ENCODE measurements around the gene AATF.

Gene AATF

DNA sequence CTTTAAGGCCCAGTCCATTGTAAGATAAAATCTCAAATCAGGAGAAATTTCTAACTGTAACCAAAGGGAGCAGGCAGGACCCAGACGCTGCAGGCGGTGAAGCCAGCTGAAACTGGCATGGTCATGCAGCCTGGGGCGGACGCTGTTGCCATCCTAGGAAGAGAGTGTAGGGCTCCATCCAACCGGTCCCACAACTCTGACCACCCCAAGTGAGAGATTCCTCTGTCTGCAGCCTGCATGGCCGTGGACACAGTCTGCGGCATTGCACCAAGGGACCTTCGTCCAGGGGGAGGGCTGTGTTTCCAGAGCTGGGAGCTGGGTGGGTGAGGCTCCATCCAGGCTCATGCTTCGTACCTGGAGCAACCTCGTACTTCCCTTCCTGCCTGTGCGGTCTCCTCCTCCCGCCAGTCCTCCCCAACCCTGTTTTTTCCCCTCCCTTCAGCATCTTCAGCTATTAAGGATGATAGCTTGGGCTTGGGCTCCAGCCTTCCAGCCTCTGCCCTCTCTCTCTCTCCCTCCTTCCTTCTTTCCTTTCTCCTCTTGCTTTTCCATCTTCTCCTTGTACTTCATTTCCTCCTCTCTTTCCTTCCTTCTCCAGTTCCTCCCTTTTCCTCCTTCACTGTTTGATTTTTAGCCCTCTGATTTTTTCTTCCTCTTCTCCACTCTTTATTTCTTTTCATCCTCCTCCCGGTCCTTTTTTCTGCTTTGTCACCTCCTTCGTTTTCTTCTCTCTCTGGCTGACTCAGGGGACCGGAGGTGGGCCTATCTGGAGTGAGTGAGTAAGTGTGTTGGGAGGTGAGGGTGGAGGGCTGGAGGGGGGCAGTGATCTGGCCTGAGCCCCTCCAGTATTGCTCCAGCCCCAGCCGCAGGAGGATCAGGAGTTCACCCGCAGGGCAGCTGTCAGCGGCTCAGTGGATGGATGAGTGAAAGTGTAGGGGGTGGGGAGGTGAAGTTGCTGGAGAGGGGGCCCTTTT, 28.4 kb upstream of the AATF start:
- Histone ChIP-seq H3K9ac (ENCODE audit: low read length) (peak overlapping the region; percentile 55), H3K4me3 (ENCODE audit: low read length) (no peak overlapping the region), H3K27me3 (ENCODE audit: insufficient read depth, low read length, poor library complexity) (no peaks in the 10 kb centered on the region), H2BK15ac (replicated peaks; ENCODE audit: low read depth) (no peak overlapping the region), H3K23ac (ENCODE audit: low read length) (no peak overlapping the region), H3K4ac (ENCODE audit: low read depth, low read length) (peak overlapping the region; percentile 83), H3K27ac (ENCODE audit: low read depth, low read length) (peak overlapping the region; percentile 88), H3K36me3 (ENCODE audit: control insufficient read depth, insufficient read depth, low read length) (peaks cover under 1% of the 10 kb centered on the region), H4K8ac (ENCODE audit: low read depth, low read length) (no peak overlapping the region), H2BK120ac (ENCODE audit: low read depth, low read length) (no peak overlapping the region), H3K18ac (ENCODE audit: low read length) (peak overlapping the region; percentile 76), H4K5ac (ENCODE audit: low read length) (no peak overlapping the region), H3K79me2 (ENCODE audit: control insufficient read depth, insufficient read depth, low read length) (peaks cover 1% of the 10 kb centered on the region), H3K79me1 (ENCODE audit: low read length) (peaks cover 2% of the 10 kb centered on the region), H3K4me1 (ENCODE audit: control insufficient read depth, low read depth, low read length) (peaks cover 45% of the 10 kb centered on the region), H3K56ac (ENCODE audit: low read length) (peak overlapping the region; percentile 63), H3K4me2 (ENCODE audit: low read length) (no peak overlapping the region), H2AK5ac (ENCODE audit: low read length) (peak overlapping the region; percentile 57), H2BK5ac (ENCODE audit: low read length) (peak overlapping the region; percentile 43)
- WGBS (ENCODE audit: extremely low coverage, insufficient coverage, low lambda C conversion rate), result no CpG with 5 or more reads among the region's 18 CpGs
- DNase-seq, result peak; percentile 77

GRCh38 chr17:36921095-36921851, 27.5 kb upstream of the AATF start:
- Histone ChIP-seq H3K4me1 (ENCODE audit: control insufficient read depth, low read depth, low read length) (peaks cover 53% of the 10 kb centered on the region), H2BK5ac (ENCODE audit: low read length) (peak overlapping the region; percentile 28), H3K27me3 (ENCODE audit: insufficient read depth, low read length, poor library complexity) (no peaks in the 10 kb centered on the region), H3K4me3 (ENCODE audit: low read length) (no peak overlapping the region), H3K23ac (ENCODE audit: low read length) (no peak overlapping the region), H3K36me3 (ENCODE audit: control insufficient read depth, insufficient read depth, low read length) (peaks cover 2% of the 10 kb centered on the region), H3K4ac (ENCODE audit: low read depth, low read length) (peak overlapping the region; percentile 83), H2BK120ac (ENCODE audit: low read depth, low read length) (no peak overlapping the region), H3K79me2 (ENCODE audit: control insufficient read depth, insufficient read depth, low read length) (peaks cover 3% of the 10 kb centered on the region), H2BK15ac (replicated peaks; ENCODE audit: low read depth) (no peak overlapping the region), H3K4me2 (ENCODE audit: low read length) (no peak overlapping the region), H3K79me1 (ENCODE audit: low read length) (peaks cover 5% of the 10 kb centered on the region), H3K9ac (ENCODE audit: low read length) (peak overlapping the region; percentile 55), H3K56ac (ENCODE audit: low read length) (peak overlapping the region; percentile 74), H3K27ac (ENCODE audit: low read depth, low read length) (peak overlapping the region; percentile 88), H4K8ac (ENCODE audit: low read depth, low read length) (no peak overlapping the region), H4K5ac (ENCODE audit: low read length) (no peak overlapping the region), H3K18ac (ENCODE audit: low read length) (peak overlapping the region; percentile 76), H2AK5ac (ENCODE audit: low read length) (peak overlapping the region; percentile 6)
- no CpG with 5 or more reads among the region's 7 CpGs for WGBS (ENCODE audit: extremely low coverage, insufficient coverage, low lambda C conversion rate)
- DNase-seq, result peak; percentile 92

GRCh38 chr17:36922175-36922574, 26.6 kb upstream of the AATF start:
- Histone ChIP-seq H2BK120ac (ENCODE audit: low read depth, low read length) (no peak overlapping the region), H3K56ac (ENCODE audit: low read length) (peak overlapping the region; percentile 12), H3K23ac (ENCODE audit: low read length) (no peak overlapping the region), H3K4me1 (ENCODE audit: control insufficient read depth, low read depth, low read length) (peaks cover 58% of the 10 kb centered on the region), H3K36me3 (ENCODE audit: control insufficient read depth, insufficient read depth, low read length) (peaks cover 2% of the 10 kb centered on the region), H3K4ac (ENCODE audit: low read depth, low read length) (no peak overlapping the region), H3K18ac (ENCODE audit: low read length) (no peak overlapping the region), H3K79me1 (ENCODE audit: low read length) (peaks cover 5% of the 10 kb centered on the region), H2BK15ac (replicated peaks; ENCODE audit: low read depth) (no peak overlapping the region), H2AK5ac (ENCODE audit: low read length) (no peak overlapping the region), H3K27me3 (ENCODE audit: insufficient read depth, low read length, poor library complexity) (no peaks in the 10 kb centered on the region), H3K4me2 (ENCODE audit: low read length) (no peak overlapping the region), H4K5ac (ENCODE audit: low read length) (no peak overlapping the region), H3K9ac (ENCODE audit: low read length) (no peak overlapping the region), H3K79me2 (ENCODE audit: control insufficient read depth, insufficient read depth, low read length) (peaks cover 3% of the 10 kb centered on the region), H3K27ac (ENCODE audit: low read depth, low read length) (no peak overlapping the region), H3K4me3 (ENCODE audit: low read length) (no peak overlapping the region), H4K8ac (ENCODE audit: low read depth, low read length) (no peak overlapping the region), H2BK5ac (ENCODE audit: low read length) (no peak overlapping the region)
- no peak for DNase-seq

GRCh38 chr17:36923814-36924221, 24.9 kb upstream of the AATF start:
- WGBS (ENCODE audit: extremely low coverage, insufficient coverage, low lambda C conversion rate), result no CpG with 5 or more reads among the region's 5 CpGs
- Histone ChIP-seq H3K9ac (ENCODE audit: low read length) (no peak overlapping the region), H3K56ac (ENCODE audit: low read length) (no peak overlapping the region), H3K79me1 (ENCODE audit: low read length) (peaks cover 7% of the 10 kb centered on the region), H2BK15ac (replicated peaks; ENCODE audit: low read depth) (no peak overlapping the region), H3K36me3 (ENCODE audit: control insufficient read depth, insufficient read depth, low read length) (peaks cover 2% of the 10 kb centered on the region), H4K5ac (ENCODE audit: low read length) (no peak overlapping the region), H3K4ac (ENCODE audit: low read depth, low read length) (no peak overlapping the region), H2BK5ac (ENCODE audit: low read length) (no peak overlapping the region), H3K4me3 (ENCODE audit: low read length) (no peak overlapping the region), H3K27me3 (ENCODE audit: insufficient read depth, low read length, poor library complexity) (no peaks in the 10 kb centered on the region), H3K79me2 (ENCODE audit: control insufficient read depth, insufficient read depth, low read length) (peaks cover 3% of the 10 kb centered on the region), H2AK5ac (ENCODE audit: low read length) (no peak overlapping the region), H3K18ac (ENCODE audit: low read length) (peak overlapping the region; percentile 16), H3K4me1 (ENCODE audit: control insufficient read depth, low read depth, low read length) (peaks cover 62% of the 10 kb centered on the region), H4K8ac (ENCODE audit: low read depth, low read length) (no peak overlapping the region), H2BK120ac (ENCODE audit: low read depth, low read length) (no peak overlapping the region), H3K4me2 (ENCODE audit: low read length) (no peak overlapping the region), H3K23ac (ENCODE audit: low read length) (no peak overlapping the region), H3K27ac (ENCODE audit: low read depth, low read length) (no peak overlapping the region)
- no peak for DNase-seq

- no CpG with 5 or more reads among the region's 3 CpGs for WGBS (ENCODE audit: extremely low coverage, insufficient coverage, low lambda C conversion rate)
- Histone ChIP-seq H3K56ac (ENCODE audit: low read length) (no peak overlapping the region), H4K8ac (ENCODE audit: low read depth, low read length) (no peak overlapping the region), H3K18ac (ENCODE audit: low read length) (no peak overlapping the region), H2AK5ac (ENCODE audit: low read length) (no peak overlapping the region), H2BK15ac (replicated peaks; ENCODE audit: low read depth) (no peak overlapping the region), H3K27me3 (ENCODE audit: insufficient read depth, low read length, poor library complexity) (peaks cover 2% of the 10 kb centered on the region), H3K23ac (ENCODE audit: low read length) (no peak overlapping the region), H3K36me3 (ENCODE audit: control insufficient read depth, insufficient read depth, low read length) (peaks cover 4% of the 10 kb centered on the region), H3K4ac (ENCODE audit: low read depth, low read length) (no peak overlapping the region), H4K5ac (ENCODE audit: low read length) (no peak overlapping the region), H3K4me1 (ENCODE audit: control insufficient read depth, low read depth, low read length) (peaks cover 58% of the 10 kb centered on the region), H2BK120ac (ENCODE audit: low read depth, low read length) (no peak overlapping the region), H3K4me3 (ENCODE audit: low read length) (no peak overlapping the region), H3K4me2 (ENCODE audit: low read length) (no peak overlapping the region), H3K79me2 (ENCODE audit: control insufficient read depth, insufficient read depth, low read length) (peaks cover 6% of the 10 kb centered on the region), H3K79me1 (ENCODE audit: low read length) (peaks cover 10% of the 10 kb centered on the region), H3K27ac (ENCODE audit: low read depth, low read length) (no peak overlapping the region), H2BK5ac (ENCODE audit: low read length) (peak overlapping the region; percentile 18), H3K9ac (ENCODE audit: low read length) (no peak overlapping the region)
- DNase-seq, result peak; percentile 95
Measured at GRCh38 chr17:36926226-36926625, 22.5 kb upstream of the AATF start.

All from mesendoderm (in vitro differentiated cells).